Stomach (tissue), 9 donors: ENCODE results near the gene CAMKK2. TPM values are rescaled to one million over a fixed set of nuclear protein-coding genes. Genes with fewer than 3 reads are reported as not detected.
"Not testable (repeated sequence)": the region's sequence is repeated elsewhere in the genome, so short reads cannot be mapped to it uniquely, and the experiment has no call there.

Experiments used
- DNase-seq, 2 donors: peaks; one replicate each; pipeline versions ENCODE4 v3.0.0 to v3.0.0-alpha.2; 2013 to 2019
- H3K27ac ChIP-seq, 5 donors: fragments of 200-600 bp in 4 of 5; sonication (generic) in 4 of 5; one replicate each; pipeline ENCODE4 v1.5.1; 2013 to 2019; ENCODE audit warnings: mild to moderate bottlenecking in 1 of 5, moderate library complexity in 1 of 5
- H3K27me3 ChIP-seq, 3 donors: fragments of 200-600 bp; sonication (generic); one replicate each; pipeline ENCODE4 v1.5.1; 2017 to 2019; ENCODE audit warnings: mixed run types in 1 of 3
- H3K36me3 ChIP-seq, 4 donors: fragments of 200-600 bp; sonication (generic); 1 replicate in 3 of 4; 2 replicates in 1 of 4; pipeline ENCODE4 v1.5.1; 2016 to 2019
- H3K4me1 ChIP-seq, 4 donors: fragments of 200-600 bp; sonication (generic); one replicate each; pipeline ENCODE4 v1.5.1; 2016 to 2019
- H3K4me3 ChIP-seq, 4 donors: fragments of 200-600 bp; sonication (generic) in 3 of 4; one replicate each; pipeline ENCODE4 v1.5.1; 2016 to 2019; ENCODE audit warnings: mild to moderate bottlenecking in 1 of 4
- H3K9me3 ChIP-seq, 4 donors: fragments of 200-600 bp; sonication (generic); one replicate each; pipeline ENCODE4 v1.5.1; 2016 to 2019
- CTCF ChIP-seq, 7 experiments: fragments of 450-650 bp in 4 of 7; fragments of 200-600 bp in 3 of 7; sonication (generic) in 3 of 7; IDR thresholded peaks; one replicate each; pipeline ENCODE4 v1.5.1; 2016 to 2019; ENCODE audit warnings: antibody characterized with exemption in 7 of 7, control low read depth in 2 of 7, mild to moderate bottlenecking in 1 of 7
- EP300 ChIP-seq: sonication (generic); formaldehyde crosslinking; IDR thresholded peaks from one replicate; pipeline ENCODE4 v1.6.1; 2017; ENCODE audit warnings: antibody characterized with exemption
- POLR2A ChIP-seq, 4 donors: fragments of 450-650 bp; IDR thresholded peaks; one replicate each; pipeline ENCODE4 v1.6.1; 2016; ENCODE audit warnings: antibody characterized with exemption in 4 of 4, control low read depth in 2 of 4, mild to moderate bottlenecking in 1 of 4, moderate library complexity in 1 of 4
- POLR2AphosphoS5 ChIP-seq, 3 donors: sonication (generic); formaldehyde crosslinking; IDR thresholded peaks; one replicate each; pipeline ENCODE4 v1.6.1; 2016; ENCODE audit warnings: antibody characterized with exemption in 3 of 3
- WGBS, 5 donors: extraction: QIAGEN DNeasy Blood & Tissue Kit in 3 of 5; methylation state at CpG; one replicate each; pipeline versions ENCODE4 v1.1.5 to v1.1.7; 2013 to 2018; 5-methylcytosine and 5-hydroxymethylcytosine counted together
- intact Hi-C: fragments of 100-400 bp; cut with DNase I; formaldehyde crosslinking; loops from one replicate; pipeline ENCODE4 v1.15.1; 2023; ENCODE audit warnings: low total_unique reads
- polyA plus RNA-seq, 3 donors: library from polyadenylated mRNA; stranded (reverse); fragments of 200-250 nt; gene quantifications; one replicate each; pipeline ENCODE4 v1.2.3, GENCODE V29; 2013
- total RNA-seq, 5 donors: library from RNA; depleted of rRNA; stranded (reverse); fragments of >200 nt; gene quantifications; one replicate each; pipeline versions ENCODE4 v1.1.0 to v1.2.3, GENCODE V29; 2014 to 2016
- donor health status: healthy with polysubstance abuse.
- donor health status: Bipolar disorder and iron deficiency.
- donor health status: healthy.

CAMKK2 gene
- total and polyA plus RNA-seq, 8 donors = 14.9 to 46.4 (median 21.7) TPM

GRCh38 chr12:121325922-121326396 is 29.4 kb upstream of the CAMKK2 start:
- no peak overlapping the region for H3K4me3 ChIP-seq
- WGBS, 5 donors = 57 to 66% (median 63%) methylated on average over 5 of the region's 5 CpGs
- TF ChIP-seq POLR2AphosphoS5 (IDR thresholded peaks at IDR 0.05) = no peak
- no peak for TF ChIP-seq POLR2A (IDR thresholded peaks at IDR 0.05)
- no peak for TF ChIP-seq CTCF (IDR thresholded peaks at IDR 0.05)
- no peak for TF ChIP-seq EP300
- no peak overlapping the region for H3K27ac ChIP-seq
- peak in 1 of 2 donors; percentile 31 for DNase-seq
- H3K36me3 ChIP-seq = peaks cover 58 to 99% (median 98%) of the 10 kb centered on the region in 4 donors
- peaks cover 0 to 15% (median 0%) of the 10 kb centered on the region in 4 donors for H3K4me1 ChIP-seq
- intact Hi-C loops = no loop called here
- H3K9me3 ChIP-seq = no peaks in the 10 kb centered on the region
- H3K27me3 ChIP-seq = no peaks in the 10 kb centered on the region

- Histone ChIP-seq H3K27me3 (no peaks in the 10 kb centered on the region), H3K9me3 (no peaks in the 10 kb centered on the region), H3K27ac (no peak overlapping the region), H3K36me3 (peaks cover 46 to 99% (median 98%) of the 10 kb centered on the region in 4 donors), H3K4me1 (peaks cover 0 to 15% (median 0%) of the 10 kb centered on the region in 4 donors), H3K4me3 (no peak overlapping the region)
- 90 to 94% (median 93%) methylated on average over 3 of the region's 3 CpGs for WGBS, 5 donors
- intact Hi-C loops = no loop called here
- TF ChIP-seq POLR2A (IDR thresholded peaks at IDR 0.05) (no peak), EP300 (no peak), POLR2AphosphoS5 (IDR thresholded peaks at IDR 0.05) (no peak), CTCF (IDR thresholded peaks at IDR 0.05) (no peak)
- no peak for DNase-seq
Observed at GRCh38 chr12:121323908-121324307, 27.4 kb upstream of the CAMKK2 start.

GRCh38 chr12:121318121-121318520 is 21.6 kb upstream of the CAMKK2 start:
- H3K4me3 ChIP-seq = no peak overlapping the region
- H3K4me1 ChIP-seq = peaks cover 0 to 5% (median 0%) of the 10 kb centered on the region in 4 donors
- intact Hi-C loops = no loop called here
- DNase-seq = no peak
- TF ChIP-seq POLR2A (IDR thresholded peaks at IDR 0.05) (no peak), EP300 (no peak), POLR2AphosphoS5 (IDR thresholded peaks at IDR 0.05) (no peak), CTCF (IDR thresholded peaks at IDR 0.05) (no peak)
- no peaks in the 10 kb centered on the region for H3K27me3 ChIP-seq
- 91 to 93% (median 92%) methylated on average over 11 of the region's 11 CpGs for WGBS, 5 donors
- H3K27ac ChIP-seq = no peak overlapping the region
- H3K36me3 ChIP-seq = peaks cover 16 to 81% (median 74%) of the 10 kb centered on the region in 4 donors
- H3K9me3 ChIP-seq = no peaks in the 10 kb centered on the region

- intact Hi-C loops = no loop called here
- WGBS, 5 donors = 80 to 94% (median 90%) methylated on average over 3 of the region's 3 CpGs
- TF ChIP-seq POLR2AphosphoS5 (IDR thresholded peaks at IDR 0.05) = no peak
- no peak for TF ChIP-seq EP300
- TF ChIP-seq POLR2A (IDR thresholded peaks at IDR 0.05) = no peak
- no peak for TF ChIP-seq CTCF (IDR thresholded peaks at IDR 0.05)
- no peaks in the 10 kb centered on the region for H3K9me3 ChIP-seq
- peaks cover 0 to 5% (median 0%) of the 10 kb centered on the region in 4 donors for H3K4me1 ChIP-seq
- H3K36me3 ChIP-seq = peaks cover 14 to 75% (median 74%) of the 10 kb centered on the region in 4 donors
- no peak for DNase-seq
- H3K4me3 ChIP-seq = no peak overlapping the region
- H3K27ac ChIP-seq = no peak overlapping the region
- no peaks in the 10 kb centered on the region for H3K27me3 ChIP-seq
Observed at GRCh38 chr12:121314431-121314830, 17.9 kb upstream of the CAMKK2 start.

- H3K4me3 ChIP-seq, intact Hi-C loops, H3K9me3 ChIP-seq, DNase-seq, H3K27ac ChIP-seq, H3K4me1 ChIP-seq, H3K27me3 ChIP-seq: not testable (repeated sequence)
- 71 to 98% (median 82%) methylated on average over 1 of the region's 1 CpG for WGBS, 5 donors
- peaks cover 16 to 72% (median 63%) of the 10 kb centered on the region in 4 donors for H3K36me3 ChIP-seq
Observed at GRCh38 chr12:121310231-121310630, 13.7 kb upstream of the CAMKK2 start.

GRCh38 chr12:121307397-121307796 is 10.9 kb upstream of the CAMKK2 start:
- DNase-seq, H3K4me1 ChIP-seq, H3K27me3 ChIP-seq, intact Hi-C loops, H3K27ac ChIP-seq, H3K4me3 ChIP-seq, H3K9me3 ChIP-seq: not testable (repeated sequence)
- 91 to 96% (median 95%) methylated on average over 8 of the region's 8 CpGs for WGBS, 5 donors
- H3K36me3 ChIP-seq = peaks cover 16 to 56% (median 53%) of the 10 kb centered on the region in 4 donors
